HepG2 (cell line): Measurements from ENCODE around the gene MAGI1.

Source experiments
- ARNT ChIP-seq: fragments of 450-650 bp; IDR thresholded peaks from 2 replicates; pipeline ENCODE4 v1.6.1; 2017
- PCBP2 ChIP-seq: fragments of 200-400 bp; formaldehyde crosslinking; optimal IDR thresholded peaks from 2 replicates; pipeline ENCODE3; 2018; ENCODE audit warnings: low read length, low read depth; ENCODE audit not compliant: poor library complexity, severe bottlenecking
- POLR2AphosphoS2 ChIP-seq: IDR thresholded peaks from 2 replicates; pipeline ENCODE4 v1.6.1; 2011; ENCODE audit warnings: low read depth, low read length, improper control_type of control experiment
- RBFOX2 ChIP-seq: fragments of 200-400 bp; formaldehyde crosslinking; IDR thresholded peaks from 2 replicates; pipeline ENCODE4 v1.6.1; 2017; ENCODE audit warnings: low read depth, mild to moderate bottlenecking, low read length
- SRSF9 ChIP-seq: fragments of 200-400 bp; formaldehyde crosslinking; IDR thresholded peaks from 2 replicates; pipeline ENCODE4 v1.6.1; 2018; ENCODE audit warnings: borderline replicate concordance, mild to moderate bottlenecking, low read depth, low read length; ENCODE audit not compliant: insufficient read depth, poor library complexity, severe bottlenecking
- TCF7 ChIP-seq: sonication (generic); IDR thresholded peaks from 2 replicates; pipeline ENCODE4 v1.6.1; 2016; ENCODE audit warnings: antibody characterized with exemption, low read depth
- TF ChIP-seq, protein P1 (sequence below): sonication (generic); formaldehyde crosslinking; IDR thresholded peaks from 2 replicates; pipeline ENCODE4 v1.5.0; 2020; ENCODE audit warnings: mild to moderate bottlenecking, missing genetic modification reagents, moderate library complexity
- TF ChIP-seq, protein P2 (sequence below): fragments of 450-650 bp; IDR thresholded peaks from 2 replicates; pipeline ENCODE4 v1.6.1; 2017
- TF ChIP-seq, protein P3 (sequence below): sonication (generic); formaldehyde crosslinking; IDR thresholded peaks from 2 replicates; pipeline ENCODE4 v1.4.0; 2020; ENCODE audit warnings: missing genetic modification reagents
- TF ChIP-seq, protein P4 (sequence below): sonication (generic); IDR thresholded peaks from 2 replicates; pipeline ENCODE4 v1.6.1; 2016; ENCODE audit warnings: low read depth, borderline replicate concordance
- TF ChIP-seq, protein P5 (sequence below): sonication (generic); formaldehyde crosslinking; IDR thresholded peaks from 2 replicates; pipeline ENCODE4 v1.4.0; 2020; ENCODE audit warnings: missing genetic modification reagents

DNA sequence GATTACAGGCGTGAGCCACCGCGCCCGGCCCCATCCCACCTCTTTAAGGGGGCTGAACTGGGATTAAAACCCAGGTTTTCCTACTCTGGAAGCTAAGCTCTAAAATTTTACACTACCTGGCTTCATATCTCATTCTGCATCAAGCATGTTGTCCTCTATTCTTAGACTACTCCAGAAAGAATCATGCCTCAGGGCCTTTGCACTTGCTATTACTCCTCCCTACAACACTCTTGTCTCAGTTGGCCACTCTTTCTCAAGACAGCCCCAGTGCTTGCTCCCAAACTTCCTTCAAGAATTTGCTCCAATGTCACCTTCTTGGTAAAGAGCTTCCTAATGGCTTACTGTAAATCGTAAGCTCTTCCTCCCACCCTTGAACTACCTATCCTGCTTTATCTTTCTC is 521.7 kb downstream of the MAGI1 start:
- TF ChIP-seq, protein P1, sequence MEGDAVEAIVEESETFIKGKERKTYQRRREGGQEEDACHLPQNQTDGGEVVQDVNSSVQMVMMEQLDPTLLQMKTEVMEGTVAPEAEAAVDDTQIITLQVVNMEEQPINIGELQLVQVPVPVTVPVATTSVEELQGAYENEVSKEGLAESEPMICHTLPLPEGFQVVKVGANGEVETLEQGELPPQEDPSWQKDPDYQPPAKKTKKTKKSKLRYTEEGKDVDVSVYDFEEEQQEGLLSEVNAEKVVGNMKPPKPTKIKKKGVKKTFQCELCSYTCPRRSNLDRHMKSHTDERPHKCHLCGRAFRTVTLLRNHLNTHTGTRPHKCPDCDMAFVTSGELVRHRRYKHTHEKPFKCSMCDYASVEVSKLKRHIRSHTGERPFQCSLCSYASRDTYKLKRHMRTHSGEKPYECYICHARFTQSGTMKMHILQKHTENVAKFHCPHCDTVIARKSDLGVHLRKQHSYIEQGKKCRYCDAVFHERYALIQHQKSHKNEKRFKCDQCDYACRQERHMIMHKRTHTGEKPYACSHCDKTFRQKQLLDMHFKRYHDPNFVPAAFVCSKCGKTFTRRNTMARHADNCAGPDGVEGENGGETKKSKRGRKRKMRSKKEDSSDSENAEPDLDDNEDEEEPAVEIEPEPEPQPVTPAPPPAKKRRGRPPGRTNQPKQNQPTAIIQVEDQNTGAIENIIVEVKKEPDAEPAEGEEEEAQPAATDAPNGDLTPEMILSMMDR (CRISPR knock-in tag): no peak
- no peak for TF ChIP-seq ARNT
- TF ChIP-seq, protein P2, sequence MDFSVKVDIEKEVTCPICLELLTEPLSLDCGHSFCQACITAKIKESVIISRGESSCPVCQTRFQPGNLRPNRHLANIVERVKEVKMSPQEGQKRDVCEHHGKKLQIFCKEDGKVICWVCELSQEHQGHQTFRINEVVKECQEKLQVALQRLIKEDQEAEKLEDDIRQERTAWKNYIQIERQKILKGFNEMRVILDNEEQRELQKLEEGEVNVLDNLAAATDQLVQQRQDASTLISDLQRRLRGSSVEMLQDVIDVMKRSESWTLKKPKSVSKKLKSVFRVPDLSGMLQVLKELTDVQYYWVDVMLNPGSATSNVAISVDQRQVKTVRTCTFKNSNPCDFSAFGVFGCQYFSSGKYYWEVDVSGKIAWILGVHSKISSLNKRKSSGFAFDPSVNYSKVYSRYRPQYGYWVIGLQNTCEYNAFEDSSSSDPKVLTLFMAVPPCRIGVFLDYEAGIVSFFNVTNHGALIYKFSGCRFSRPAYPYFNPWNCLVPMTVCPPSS: no peak
- TF ChIP-seq, protein P3, sequence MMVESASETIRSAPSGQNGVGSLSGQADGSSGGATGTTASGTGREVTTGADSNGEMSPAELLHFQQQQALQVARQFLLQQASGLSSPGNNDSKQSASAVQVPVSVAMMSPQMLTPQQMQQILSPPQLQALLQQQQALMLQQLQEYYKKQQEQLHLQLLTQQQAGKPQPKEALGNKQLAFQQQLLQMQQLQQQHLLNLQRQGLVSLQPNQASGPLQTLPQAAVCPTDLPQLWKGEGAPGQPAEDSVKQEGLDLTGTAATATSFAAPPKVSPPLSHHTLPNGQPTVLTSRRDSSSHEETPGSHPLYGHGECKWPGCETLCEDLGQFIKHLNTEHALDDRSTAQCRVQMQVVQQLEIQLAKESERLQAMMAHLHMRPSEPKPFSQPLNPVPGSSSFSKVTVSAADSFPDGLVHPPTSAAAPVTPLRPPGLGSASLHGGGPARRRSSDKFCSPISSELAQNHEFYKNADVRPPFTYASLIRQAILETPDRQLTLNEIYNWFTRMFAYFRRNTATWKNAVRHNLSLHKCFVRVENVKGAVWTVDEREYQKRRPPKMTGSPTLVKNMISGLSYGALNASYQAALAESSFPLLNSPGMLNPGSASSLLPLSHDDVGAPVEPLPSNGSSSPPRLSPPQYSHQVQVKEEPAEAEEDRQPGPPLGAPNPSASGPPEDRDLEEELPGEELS (CRISPR knock-in tag): no peak
- TF ChIP-seq TCF7: no peak
- TF ChIP-seq, protein P4, sequence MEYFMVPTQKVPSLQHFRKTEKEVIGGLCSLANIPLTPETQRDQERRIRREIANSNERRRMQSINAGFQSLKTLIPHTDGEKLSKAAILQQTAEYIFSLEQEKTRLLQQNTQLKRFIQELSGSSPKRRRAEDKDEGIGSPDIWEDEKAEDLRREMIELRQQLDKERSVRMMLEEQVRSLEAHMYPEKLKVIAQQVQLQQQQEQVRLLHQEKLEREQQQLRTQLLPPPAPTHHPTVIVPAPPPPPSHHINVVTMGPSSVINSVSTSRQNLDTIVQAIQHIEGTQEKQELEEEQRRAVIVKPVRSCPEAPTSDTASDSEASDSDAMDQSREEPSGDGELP: no peak
- TF ChIP-seq RBFOX2: no peak
- no peak for TF ChIP-seq PCBP2
- no peak for TF ChIP-seq SRSF9
- TF ChIP-seq, protein P5, sequence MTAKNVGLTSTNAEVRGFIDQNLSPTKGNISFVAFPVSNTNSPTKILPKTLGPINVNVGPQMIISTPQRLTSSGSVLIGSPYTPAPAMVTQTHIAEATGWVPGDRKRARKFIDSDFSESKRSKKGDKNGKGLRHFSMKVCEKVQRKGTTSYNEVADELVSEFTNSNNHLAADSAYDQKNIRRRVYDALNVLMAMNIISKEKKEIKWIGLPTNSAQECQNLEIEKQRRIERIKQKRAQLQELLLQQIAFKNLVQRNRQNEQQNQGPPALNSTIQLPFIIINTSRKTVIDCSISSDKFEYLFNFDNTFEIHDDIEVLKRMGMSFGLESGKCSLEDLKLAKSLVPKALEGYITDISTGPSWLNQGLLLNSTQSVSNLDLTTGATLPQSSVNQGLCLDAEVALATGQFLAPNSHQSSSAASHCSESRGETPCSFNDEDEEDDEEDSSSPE (CRISPR knock-in tag): no peak
- no peak for TF ChIP-seq POLR2AphosphoS2
